C4-2B (cell line): ENCODE data around the gene YPEL5.

Experiments used
- CTCF ChIP-seq: fragments of 450-650 bp; conservative IDR thresholded peaks from 2 replicates; pipeline ENCODE4 v1.5.1; 2017; ENCODE audit warnings: mild to moderate bottlenecking
- ZFX ChIP-seq: fragments of 450-650 bp; IDR thresholded peaks from 2 replicates; pipeline ENCODE4 v1.6.1; 2017

- no peak for TF ChIP-seq ZFX
- no peak for TF ChIP-seq CTCF
These were observed 41.5 kb downstream of the YPEL5 start for GRCh38 chr2:30188292-30188691.
